ENCODE results near the gene ZNF488. TPM values are rescaled to one million over a fixed set of nuclear protein-coding genes. Genes with fewer than 3 reads are reported as not detected.

Gene ZNF488
- total RNA-seq, 1 donor from 2014 or later, result 0.41 TPM

- H3K36me3 Mint-ChIP-seq (ENCODE audit: low read depth, unreplicated experiment), result no peaks in the 10 kb centered on the region
- H3K27me3 Mint-ChIP-seq (ENCODE audit: unreplicated experiment), result no peaks in the 10 kb centered on the region
- DNase-seq (ENCODE audit: low spot score), result no peak
- peaks cover 6% of the 10 kb centered on the region for H3K4me1 Mint-ChIP-seq (ENCODE audit: unreplicated experiment)
- H3K9me3 Mint-ChIP-seq (ENCODE audit: unreplicated experiment), result no peaks in the 10 kb centered on the region
- no peak overlapping the region for H3K27ac Mint-ChIP-seq (ENCODE audit: unreplicated experiment)
- no peak overlapping the region for H3K4me3 Mint-ChIP-seq (ENCODE audit: unreplicated experiment)
- TF ChIP-seq, protein P1, sequence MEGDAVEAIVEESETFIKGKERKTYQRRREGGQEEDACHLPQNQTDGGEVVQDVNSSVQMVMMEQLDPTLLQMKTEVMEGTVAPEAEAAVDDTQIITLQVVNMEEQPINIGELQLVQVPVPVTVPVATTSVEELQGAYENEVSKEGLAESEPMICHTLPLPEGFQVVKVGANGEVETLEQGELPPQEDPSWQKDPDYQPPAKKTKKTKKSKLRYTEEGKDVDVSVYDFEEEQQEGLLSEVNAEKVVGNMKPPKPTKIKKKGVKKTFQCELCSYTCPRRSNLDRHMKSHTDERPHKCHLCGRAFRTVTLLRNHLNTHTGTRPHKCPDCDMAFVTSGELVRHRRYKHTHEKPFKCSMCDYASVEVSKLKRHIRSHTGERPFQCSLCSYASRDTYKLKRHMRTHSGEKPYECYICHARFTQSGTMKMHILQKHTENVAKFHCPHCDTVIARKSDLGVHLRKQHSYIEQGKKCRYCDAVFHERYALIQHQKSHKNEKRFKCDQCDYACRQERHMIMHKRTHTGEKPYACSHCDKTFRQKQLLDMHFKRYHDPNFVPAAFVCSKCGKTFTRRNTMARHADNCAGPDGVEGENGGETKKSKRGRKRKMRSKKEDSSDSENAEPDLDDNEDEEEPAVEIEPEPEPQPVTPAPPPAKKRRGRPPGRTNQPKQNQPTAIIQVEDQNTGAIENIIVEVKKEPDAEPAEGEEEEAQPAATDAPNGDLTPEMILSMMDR (IDR thresholded peaks at IDR 0.05; ENCODE audit: unreplicated experiment), result no peak
Observed at GRCh38 chr10:47332946-47333345, 51.1 kb downstream of the ZNF488 start.

DNA sequence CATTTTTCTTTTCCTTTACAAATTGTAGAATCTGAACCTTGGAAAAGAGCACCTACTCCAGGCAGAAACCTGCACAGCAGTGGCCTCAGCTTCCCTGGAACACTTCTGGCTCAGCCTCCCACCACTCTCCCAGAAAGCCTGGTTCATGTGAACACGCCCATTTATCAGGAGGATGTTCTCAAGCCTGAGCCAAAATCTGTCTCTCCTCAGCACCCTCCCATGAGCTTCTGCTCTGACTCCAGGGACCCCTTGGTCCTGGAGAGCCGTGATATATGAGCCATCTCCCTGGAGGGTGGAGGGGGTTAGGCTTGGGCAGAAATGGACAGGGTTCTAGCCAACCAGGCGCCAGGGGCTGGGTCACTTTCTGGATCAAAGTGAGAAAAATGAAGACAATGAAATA, 51.7 kb downstream of the ZNF488 start:
- Mint-ChIP-seq H3K4me1 (ENCODE audit: unreplicated experiment) (peaks cover 5% of the 10 kb centered on the region), H3K9me3 (ENCODE audit: unreplicated experiment) (no peaks in the 10 kb centered on the region), H3K27me3 (ENCODE audit: unreplicated experiment) (no peaks in the 10 kb centered on the region), H3K36me3 (ENCODE audit: low read depth, unreplicated experiment) (no peaks in the 10 kb centered on the region), H3K27ac (ENCODE audit: unreplicated experiment) (no peak overlapping the region), H3K4me3 (ENCODE audit: unreplicated experiment) (no peak overlapping the region)
- TF ChIP-seq, protein P1 (IDR thresholded peaks at IDR 0.05; ENCODE audit: unreplicated experiment), result no peak
- DNase-seq (ENCODE audit: low spot score), result no peak

- TF ChIP-seq, protein P1 (IDR thresholded peaks at IDR 0.05; ENCODE audit: unreplicated experiment), result no peak
- H3K4me1 Mint-ChIP-seq (ENCODE audit: unreplicated experiment), result peaks cover 1% of the 10 kb centered on the region
- H3K4me3 Mint-ChIP-seq (ENCODE audit: unreplicated experiment), result no peak overlapping the region
- no peak for DNase-seq (ENCODE audit: low spot score)
- no peaks in the 10 kb centered on the region for H3K36me3 Mint-ChIP-seq (ENCODE audit: low read depth, unreplicated experiment)
- no peak overlapping the region for H3K27ac Mint-ChIP-seq (ENCODE audit: unreplicated experiment)
- H3K27me3 Mint-ChIP-seq (ENCODE audit: unreplicated experiment), result no peaks in the 10 kb centered on the region
- H3K9me3 Mint-ChIP-seq (ENCODE audit: unreplicated experiment), result no peaks in the 10 kb centered on the region
Observed at GRCh38 chr10:47331954-47332353, 52.1 kb downstream of the ZNF488 start.

DNA sequence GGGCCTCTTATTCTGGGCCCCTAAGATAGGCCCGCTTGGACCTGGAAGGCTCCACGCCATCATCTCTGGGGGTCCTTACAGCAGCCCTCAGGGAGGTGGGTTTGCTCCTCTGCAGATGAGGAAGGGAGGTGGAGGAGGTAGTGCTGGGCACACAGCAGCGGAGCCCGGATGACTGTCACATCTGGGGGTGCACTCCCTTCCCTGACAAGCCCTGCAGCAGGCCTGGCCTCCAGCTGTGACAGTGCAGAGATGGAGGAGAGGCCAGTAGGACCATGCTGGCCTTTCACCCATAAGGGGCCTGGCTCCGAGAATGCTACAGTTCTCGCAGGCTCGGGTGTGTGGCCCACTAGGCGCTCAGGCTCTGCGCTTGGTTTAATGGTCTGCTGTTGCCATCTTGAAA, 52.6 kb downstream of the ZNF488 start:
- no peaks in the 10 kb centered on the region for H3K27me3 Mint-ChIP-seq (ENCODE audit: unreplicated experiment)
- no peak overlapping the region for H3K4me3 Mint-ChIP-seq (ENCODE audit: unreplicated experiment)
- no peaks in the 10 kb centered on the region for H3K9me3 Mint-ChIP-seq (ENCODE audit: unreplicated experiment)
- TF ChIP-seq, protein P1 (IDR thresholded peaks at IDR 0.05; ENCODE audit: unreplicated experiment), result no peak
- no peaks in the 10 kb centered on the region for H3K36me3 Mint-ChIP-seq (ENCODE audit: low read depth, unreplicated experiment)
- H3K27ac Mint-ChIP-seq (ENCODE audit: unreplicated experiment), result no peak overlapping the region
- DNase-seq (ENCODE audit: low spot score), result no peak
- no peaks in the 10 kb centered on the region for H3K4me1 Mint-ChIP-seq (ENCODE audit: unreplicated experiment)

GRCh38 chr10:47330804-47331203, 53.3 kb downstream of the ZNF488 start:
- peaks cover under 1% of the 10 kb centered on the region for H3K27me3 Mint-ChIP-seq (ENCODE audit: unreplicated experiment)
- no peaks in the 10 kb centered on the region for H3K36me3 Mint-ChIP-seq (ENCODE audit: low read depth, unreplicated experiment)
- H3K27ac Mint-ChIP-seq (ENCODE audit: unreplicated experiment), result no peak overlapping the region
- H3K9me3 Mint-ChIP-seq (ENCODE audit: unreplicated experiment), result no peaks in the 10 kb centered on the region
- no peak overlapping the region for H3K4me3 Mint-ChIP-seq (ENCODE audit: unreplicated experiment)
- TF ChIP-seq, protein P1 (IDR thresholded peaks at IDR 0.05; ENCODE audit: unreplicated experiment), result no peak
- peaks cover 3% of the 10 kb centered on the region for H3K4me1 Mint-ChIP-seq (ENCODE audit: unreplicated experiment)
- no peak for DNase-seq (ENCODE audit: low spot score)

Data from endothelial cell (in vitro differentiated cells).